Measurements from ENCODE around the gene ZNF526.

GRCh38 chr19:42245231-42245630 lies 25.1 kb downstream of the ZNF526 start:
- TF ChIP-seq, protein P1, sequence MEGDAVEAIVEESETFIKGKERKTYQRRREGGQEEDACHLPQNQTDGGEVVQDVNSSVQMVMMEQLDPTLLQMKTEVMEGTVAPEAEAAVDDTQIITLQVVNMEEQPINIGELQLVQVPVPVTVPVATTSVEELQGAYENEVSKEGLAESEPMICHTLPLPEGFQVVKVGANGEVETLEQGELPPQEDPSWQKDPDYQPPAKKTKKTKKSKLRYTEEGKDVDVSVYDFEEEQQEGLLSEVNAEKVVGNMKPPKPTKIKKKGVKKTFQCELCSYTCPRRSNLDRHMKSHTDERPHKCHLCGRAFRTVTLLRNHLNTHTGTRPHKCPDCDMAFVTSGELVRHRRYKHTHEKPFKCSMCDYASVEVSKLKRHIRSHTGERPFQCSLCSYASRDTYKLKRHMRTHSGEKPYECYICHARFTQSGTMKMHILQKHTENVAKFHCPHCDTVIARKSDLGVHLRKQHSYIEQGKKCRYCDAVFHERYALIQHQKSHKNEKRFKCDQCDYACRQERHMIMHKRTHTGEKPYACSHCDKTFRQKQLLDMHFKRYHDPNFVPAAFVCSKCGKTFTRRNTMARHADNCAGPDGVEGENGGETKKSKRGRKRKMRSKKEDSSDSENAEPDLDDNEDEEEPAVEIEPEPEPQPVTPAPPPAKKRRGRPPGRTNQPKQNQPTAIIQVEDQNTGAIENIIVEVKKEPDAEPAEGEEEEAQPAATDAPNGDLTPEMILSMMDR (conservative IDR thresholded peaks at IDR 0.05) = no peak
- no peak for TF ChIP-seq ZFX (IDR thresholded peaks at IDR 0.05)
